Measurements from ENCODE around the gene CRISP1.

DNA sequence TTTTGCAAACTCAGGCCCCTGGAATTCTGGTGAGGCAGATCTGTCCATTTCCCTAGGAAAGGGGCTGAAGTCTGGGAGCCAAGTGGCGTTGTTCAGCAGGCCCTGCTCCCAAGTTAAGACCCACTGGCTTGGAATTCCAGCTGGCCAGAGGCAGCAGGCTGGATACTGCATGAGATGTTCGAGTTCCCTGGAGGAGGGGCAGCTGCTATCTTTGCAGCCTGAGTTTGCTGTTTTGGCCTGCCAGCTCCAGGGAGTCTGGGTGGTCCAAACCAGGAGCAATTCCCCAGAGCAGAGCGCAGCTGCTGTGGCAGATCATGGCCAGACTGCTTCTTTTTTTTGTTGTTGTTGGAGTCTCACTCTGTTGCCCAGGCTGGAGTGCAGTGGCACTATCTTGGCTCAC lies 61.1 kb downstream of the CRISP1 start:
- TF ChIP-seq, protein P1, sequence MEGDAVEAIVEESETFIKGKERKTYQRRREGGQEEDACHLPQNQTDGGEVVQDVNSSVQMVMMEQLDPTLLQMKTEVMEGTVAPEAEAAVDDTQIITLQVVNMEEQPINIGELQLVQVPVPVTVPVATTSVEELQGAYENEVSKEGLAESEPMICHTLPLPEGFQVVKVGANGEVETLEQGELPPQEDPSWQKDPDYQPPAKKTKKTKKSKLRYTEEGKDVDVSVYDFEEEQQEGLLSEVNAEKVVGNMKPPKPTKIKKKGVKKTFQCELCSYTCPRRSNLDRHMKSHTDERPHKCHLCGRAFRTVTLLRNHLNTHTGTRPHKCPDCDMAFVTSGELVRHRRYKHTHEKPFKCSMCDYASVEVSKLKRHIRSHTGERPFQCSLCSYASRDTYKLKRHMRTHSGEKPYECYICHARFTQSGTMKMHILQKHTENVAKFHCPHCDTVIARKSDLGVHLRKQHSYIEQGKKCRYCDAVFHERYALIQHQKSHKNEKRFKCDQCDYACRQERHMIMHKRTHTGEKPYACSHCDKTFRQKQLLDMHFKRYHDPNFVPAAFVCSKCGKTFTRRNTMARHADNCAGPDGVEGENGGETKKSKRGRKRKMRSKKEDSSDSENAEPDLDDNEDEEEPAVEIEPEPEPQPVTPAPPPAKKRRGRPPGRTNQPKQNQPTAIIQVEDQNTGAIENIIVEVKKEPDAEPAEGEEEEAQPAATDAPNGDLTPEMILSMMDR (IDR thresholded peaks at IDR 0.05): no peak
- TF ChIP-seq POLR2AphosphoS5 (IDR thresholded peaks at IDR 0.05): no peak
